Astrocyte (in vitro differentiated cells and primary cell): ENCODE results near the gene HLA-DPA1.

Source experiments
- CTCF ChIP-seq: IDR thresholded peaks from 2 replicates; pipeline ENCODE4 v1.5.1; 2011; ENCODE audit warnings: low read depth, mild to moderate bottlenecking, inconsistent platforms, low read length, moderate library complexity; ENCODE audit not compliant: insufficient read depth
- EZH2 ChIP-seq: IDR thresholded peaks from 2 replicates; pipeline ENCODE4 v1.6.1; 2012; ENCODE audit warnings: mild to moderate bottlenecking, low read length, inconsistent platforms; ENCODE audit not compliant: insufficient read depth

GRCh38 chr6:33077908-33078307 lies 4.5 kb upstream of the HLA-DPA1 start:
- TF ChIP-seq CTCF (no peak), EZH2 (no peak)
